HCT116 (cell line): ENCODE data around the gene PPP2R5C. TPM values are rescaled to one million over a fixed set of nuclear protein-coding genes. Genes with fewer than 3 reads are reported as not detected.

Source experiments
- ATAC-seq: fragments of 200-7000 bp; cut with Tn5 transposase; 2 replicates; pipeline ENCODE4 v1.9.1; 2020; ENCODE audit warnings: mild to moderate bottlenecking, moderate library complexity
- BruUV-seq: library from RNA; stranded (reverse); fragments of 400-500 nt; replicated peaks from 2 replicates; lab custom pipeline; 2021; lab: Mats Ljungman, UMichigan
- CTCF ChIA-PET: fragments of 300-600 bp; sonication (Branson Sonifier 250); formaldehyde crosslinking; loops from one replicate; lab custom pipeline; 2021; ENCODE audit warnings: antibody characterized with exemption; lab: Charles Lee
- POLR2A ChIA-PET: fragments of 300-600, 350-600 bp; sonication (Branson Sonifier 250); formaldehyde crosslinking; loops from one replicate; lab custom pipeline; 2021; ENCODE audit warnings: antibody characterized with exemption; lab: Charles Lee
- RAD21 ChIA-PET, 2 experiments: fragments of 300-600 bp; sonication (Branson Sonifier 250); formaldehyde crosslinking; loops; one replicate each; lab custom pipeline; 2023; ENCODE audit warnings: low total read pairs in 2 of 2; ENCODE audit not compliant: uncharacterized antibody in 2 of 2, unreplicated experiment in 2 of 2, low non-redundant PET in 1 of 2; lab: Charles Lee
- DNase-seq: peaks from one replicate; pipeline ENCODE4 v3.0.0-alpha.2; 2010; ENCODE audit warnings: low read depth, low spot score
- H2AFZ ChIP-seq: fragments of 200-600 bp; shearing (Covaris generic), sonication (generic); 2 replicates; pipeline ENCODE4 v1.6.1; 2017; ENCODE audit warnings: low read depth, mixed run types, mixed read lengths, antibody characterized with exemption, low read length; ENCODE audit not compliant: poor library complexity, severe bottlenecking
- H3K27ac ChIP-seq: 2 replicates; pipeline ENCODE4 v1.5.1; 2012; ENCODE audit warnings: low read depth, low read length
- H3K27me3 ChIP-seq: fragments of 200-600 bp; sonication (generic); 2 replicates; pipeline ENCODE4 v1.6.1; 2016; ENCODE audit warnings: mixed run types, low read length, mixed read lengths; ENCODE audit not compliant: insufficient read depth
- H3K36me3 ChIP-seq, 2 experiments: fragments of 200-500 bp in 1 of 2; fragments of 200-600 bp in 1 of 2; sonication (Bioruptor generic) in 1 of 2; sonication (generic) in 1 of 2; 2 replicates each; pipeline versions ENCODE4 v1.5.1 to v1.6.1; 2014 to 2016; ENCODE audit warnings: low read length in 2 of 2, inconsistent platforms in 1 of 2, mixed read lengths in 1 of 2, mixed run types in 1 of 2; ENCODE audit not compliant: insufficient read depth in 2 of 2, control insufficient read depth in 1 of 2
- H3K4me1 ChIP-seq, 2 experiments: fragments of 200-600 bp in 1 of 2; sonication (generic) in 1 of 2; 2 replicates each; pipeline versions ENCODE4 v1.5.1 to v1.6.1; 2012 to 2017; ENCODE audit warnings: low read length in 2 of 2, inconsistent platforms in 1 of 2, mild to moderate bottlenecking in 1 of 2, mixed read lengths in 1 of 2, mixed run types in 1 of 2, moderate library complexity in 1 of 2; ENCODE audit not compliant: insufficient read depth in 2 of 2, control insufficient read depth in 1 of 2
- H3K4me2 ChIP-seq: fragments of 200-600 bp; sonication (generic); 2 replicates; pipeline ENCODE4 v1.6.1; 2017; ENCODE audit warnings: mixed run types, low read length, mixed read lengths
- H3K4me3 ChIP-seq, 2 experiments: fragments of 200-600 bp in 1 of 2; sonication (generic) in 1 of 2; replicated peaks in 1 of 2; 2 replicates each; pipeline ENCODE4 v1.5.1; 2011 to 2016; ENCODE audit warnings: low read length in 2 of 2, control low read depth in 1 of 2, low read depth in 1 of 2, mild to moderate bottlenecking in 1 of 2, mixed read lengths in 1 of 2, mixed run types in 1 of 2
- H3K79me2 ChIP-seq: fragments of 200-600 bp; sonication (generic); 2 replicates; pipeline ENCODE4 v1.6.1; 2017; ENCODE audit warnings: mild to moderate bottlenecking, mixed run types, low read length, moderate library complexity, mixed read lengths; ENCODE audit not compliant: insufficient read depth
- H3K9ac ChIP-seq: fragments of 200-600 bp; sonication (generic); 2 replicates; pipeline ENCODE4 v1.6.1; 2016; ENCODE audit warnings: low read length, mixed read lengths
- H3K9me2 ChIP-seq: fragments of 200-600 bp; sonication (generic), shearing (Covaris generic); 2 replicates; pipeline ENCODE4 v1.6.1; 2017; ENCODE audit warnings: mixed run types, mild to moderate bottlenecking, moderate library complexity; ENCODE audit not compliant: insufficient read depth
- H3K9me3 ChIP-seq, 2 experiments: fragments of 200-500 bp in 1 of 2; fragments of 200-600 bp in 1 of 2; sonication (Bioruptor generic) in 1 of 2; sonication (generic) in 1 of 2; 2 replicates each; pipeline ENCODE4 v1.6.1; 2014 to 2017; ENCODE audit warnings: low read length in 2 of 2, mixed read lengths in 2 of 2, inconsistent platforms in 1 of 2, low read depth in 1 of 2, mild to moderate bottlenecking in 1 of 2, mixed run types in 1 of 2, moderate library complexity in 1 of 2; ENCODE audit not compliant: control insufficient read depth in 1 of 2, insufficient read depth in 1 of 2
- H4K20me1 ChIP-seq: fragments of 200-600 bp; sonication (generic), shearing (Covaris generic); 2 replicates; pipeline ENCODE4 v1.6.1; 2017; ENCODE audit warnings: mixed run types, mild to moderate bottlenecking, moderate library complexity; ENCODE audit not compliant: insufficient read depth
- CBX3 ChIP-seq: IDR thresholded peaks from 2 replicates; pipeline ENCODE4 v1.6.1; 2012; ENCODE audit warnings: low read depth
- EGR1 ChIP-seq: IDR thresholded peaks from 2 replicates; pipeline ENCODE4 v1.6.1; 2012; ENCODE audit warnings: low read depth
- EZH2phosphoT487 ChIP-seq: fragments of 200-600 bp; IDR thresholded peaks from 2 replicates; pipeline ENCODE4 v1.6.1; 2018; ENCODE audit warnings: antibody characterized with exemption, borderline replicate concordance
- JUND ChIP-seq: IDR thresholded peaks from 2 replicates; pipeline ENCODE4 v1.6.1; 2012
- SIN3A ChIP-seq: IDR thresholded peaks from 2 replicates; pipeline ENCODE4 v1.6.1; 2012; ENCODE audit warnings: low read depth
- intact Hi-C: fragments of 100-400 bp; cut with micrococcal nuclease; formaldehyde crosslinking; loops from 2 replicates; pipeline ENCODE4 v1.10.0; 2022
- total RNA-seq: library from RNA; stranded (reverse); gene quantifications from one replicate; pipeline ENCODE4 v1.2.1, GENCODE V29; 2021; ENCODE audit not compliant: unreplicated experiment
- TF ChIP-seq, protein P1 (sequence below): IDR thresholded peaks from 2 replicates; pipeline ENCODE4 v1.6.1; 2012; ENCODE audit warnings: low read depth
- TF ChIP-seq, protein P2 (sequence below), 3 experiments: fragments of 200-600 bp in 1 of 3; sonication (generic) in 1 of 3; IDR thresholded peaks in 2 of 3; conservative IDR thresholded peaks in 1 of 3; 2 replicates each; pipeline ENCODE4 v1.5.1; 2012 to 2017; ENCODE audit warnings: low read depth in 2 of 3, low read length in 2 of 3, antibody characterized with exemption in 1 of 3, borderline replicate concordance in 1 of 3, control low read depth in 1 of 3, mild to moderate bottlenecking in 1 of 3, mixed read lengths in 1 of 3, mixed run types in 1 of 3, moderate library complexity in 1 of 3; ENCODE audit not compliant: insufficient read depth in 1 of 3
- TF ChIP-seq, protein P3 (sequence below): IDR thresholded peaks from 2 replicates; pipeline ENCODE4 v1.6.1; 2011; ENCODE audit warnings: mild to moderate bottlenecking, low read length, moderate library complexity; ENCODE audit not compliant: insufficient replicate concordance; ENCODE audit errors: extremely low read depth

The PPP2R5C gene
- total RNA-seq, 1 experiment from 2014 or later, result 117 TPM

DNA sequence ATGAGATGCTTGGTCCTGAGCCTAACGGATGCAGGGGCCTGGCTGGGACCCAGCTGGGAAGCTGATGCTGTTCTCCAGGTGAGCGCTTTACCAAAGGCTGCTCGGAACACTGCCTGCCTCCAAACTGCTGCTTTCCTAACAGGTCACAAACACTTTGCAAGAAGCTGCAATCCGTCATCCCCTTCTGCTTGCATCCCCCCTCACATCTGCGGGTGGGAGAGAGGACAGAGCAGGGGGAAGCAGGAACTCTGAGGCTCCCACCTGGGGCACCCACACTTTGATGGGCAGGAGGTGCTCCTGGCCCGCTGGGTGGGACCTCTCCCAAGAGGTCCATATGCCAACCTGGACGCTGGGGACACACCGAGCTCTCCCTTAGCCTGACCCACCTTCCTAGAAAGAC is 24.9 kb upstream of the PPP2R5C start (continued):
- TF ChIP-seq, protein P1, sequence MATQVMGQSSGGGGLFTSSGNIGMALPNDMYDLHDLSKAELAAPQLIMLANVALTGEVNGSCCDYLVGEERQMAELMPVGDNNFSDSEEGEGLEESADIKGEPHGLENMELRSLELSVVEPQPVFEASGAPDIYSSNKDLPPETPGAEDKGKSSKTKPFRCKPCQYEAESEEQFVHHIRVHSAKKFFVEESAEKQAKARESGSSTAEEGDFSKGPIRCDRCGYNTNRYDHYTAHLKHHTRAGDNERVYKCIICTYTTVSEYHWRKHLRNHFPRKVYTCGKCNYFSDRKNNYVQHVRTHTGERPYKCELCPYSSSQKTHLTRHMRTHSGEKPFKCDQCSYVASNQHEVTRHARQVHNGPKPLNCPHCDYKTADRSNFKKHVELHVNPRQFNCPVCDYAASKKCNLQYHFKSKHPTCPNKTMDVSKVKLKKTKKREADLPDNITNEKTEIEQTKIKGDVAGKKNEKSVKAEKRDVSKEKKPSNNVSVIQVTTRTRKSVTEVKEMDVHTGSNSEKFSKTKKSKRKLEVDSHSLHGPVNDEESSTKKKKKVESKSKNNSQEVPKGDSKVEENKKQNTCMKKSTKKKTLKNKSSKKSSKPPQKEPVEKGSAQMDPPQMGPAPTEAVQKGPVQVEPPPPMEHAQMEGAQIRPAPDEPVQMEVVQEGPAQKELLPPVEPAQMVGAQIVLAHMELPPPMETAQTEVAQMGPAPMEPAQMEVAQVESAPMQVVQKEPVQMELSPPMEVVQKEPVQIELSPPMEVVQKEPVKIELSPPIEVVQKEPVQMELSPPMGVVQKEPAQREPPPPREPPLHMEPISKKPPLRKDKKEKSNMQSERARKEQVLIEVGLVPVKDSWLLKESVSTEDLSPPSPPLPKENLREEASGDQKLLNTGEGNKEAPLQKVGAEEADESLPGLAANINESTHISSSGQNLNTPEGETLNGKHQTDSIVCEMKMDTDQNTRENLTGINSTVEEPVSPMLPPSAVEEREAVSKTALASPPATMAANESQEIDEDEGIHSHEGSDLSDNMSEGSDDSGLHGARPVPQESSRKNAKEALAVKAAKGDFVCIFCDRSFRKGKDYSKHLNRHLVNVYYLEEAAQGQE, result no peak
- TF ChIP-seq JUND, result no peak
- TF ChIP-seq, protein P2, sequence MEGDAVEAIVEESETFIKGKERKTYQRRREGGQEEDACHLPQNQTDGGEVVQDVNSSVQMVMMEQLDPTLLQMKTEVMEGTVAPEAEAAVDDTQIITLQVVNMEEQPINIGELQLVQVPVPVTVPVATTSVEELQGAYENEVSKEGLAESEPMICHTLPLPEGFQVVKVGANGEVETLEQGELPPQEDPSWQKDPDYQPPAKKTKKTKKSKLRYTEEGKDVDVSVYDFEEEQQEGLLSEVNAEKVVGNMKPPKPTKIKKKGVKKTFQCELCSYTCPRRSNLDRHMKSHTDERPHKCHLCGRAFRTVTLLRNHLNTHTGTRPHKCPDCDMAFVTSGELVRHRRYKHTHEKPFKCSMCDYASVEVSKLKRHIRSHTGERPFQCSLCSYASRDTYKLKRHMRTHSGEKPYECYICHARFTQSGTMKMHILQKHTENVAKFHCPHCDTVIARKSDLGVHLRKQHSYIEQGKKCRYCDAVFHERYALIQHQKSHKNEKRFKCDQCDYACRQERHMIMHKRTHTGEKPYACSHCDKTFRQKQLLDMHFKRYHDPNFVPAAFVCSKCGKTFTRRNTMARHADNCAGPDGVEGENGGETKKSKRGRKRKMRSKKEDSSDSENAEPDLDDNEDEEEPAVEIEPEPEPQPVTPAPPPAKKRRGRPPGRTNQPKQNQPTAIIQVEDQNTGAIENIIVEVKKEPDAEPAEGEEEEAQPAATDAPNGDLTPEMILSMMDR (IDR thresholded peaks at IDR 0.05 in 2 of 3, conservative IDR thresholded peaks at IDR 0.05 in 1 of 3; ENCODE audit: borderline replicate concordance in 1 of 3, insufficient read depth in 1 of 3, low read depth in 2 of 3, low read length in 2 of 3), result no peak
- no peak for TF ChIP-seq SIN3A

DNA sequence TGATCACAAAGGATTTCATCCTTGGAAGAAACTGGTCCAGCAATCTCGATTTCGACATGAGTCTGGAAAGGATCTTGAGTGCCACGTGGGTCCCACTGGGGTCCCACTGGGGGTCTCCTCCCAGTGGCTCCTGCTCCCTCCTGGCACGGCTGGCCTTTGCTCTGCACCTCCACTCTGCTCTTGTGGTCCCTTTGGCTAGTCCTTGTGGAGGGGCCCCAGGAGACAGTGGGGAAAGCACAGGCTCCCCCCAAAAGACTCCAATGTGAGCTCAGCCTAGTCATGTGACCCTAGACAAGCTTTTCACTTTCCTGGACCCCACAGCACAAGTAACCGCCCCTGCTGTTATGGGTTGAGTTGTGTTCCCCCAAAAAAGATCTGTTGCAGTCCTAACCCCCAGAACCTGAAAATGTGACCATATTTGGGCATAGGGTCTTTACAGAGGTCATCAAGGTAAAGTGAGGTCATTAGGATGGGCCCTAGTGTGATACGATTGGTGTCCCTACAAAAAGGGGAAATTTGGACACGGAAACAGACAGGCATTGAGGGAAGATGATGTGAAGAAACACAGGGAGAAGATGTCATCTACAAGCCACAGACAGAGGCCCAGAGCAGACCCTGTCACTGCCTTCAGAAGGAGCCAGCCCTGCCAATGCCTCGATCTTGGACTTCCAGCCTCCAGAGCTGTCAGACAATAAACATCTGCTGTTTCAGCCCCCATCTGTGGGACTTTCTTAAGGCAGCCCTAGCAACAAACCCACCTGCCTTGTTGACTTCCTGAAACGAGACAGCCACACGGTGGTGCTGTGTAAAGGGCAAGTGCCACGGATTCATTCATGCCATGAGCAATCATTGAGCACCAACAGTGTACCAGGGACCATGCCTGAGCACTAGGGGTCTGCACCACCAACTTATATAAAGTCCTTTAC is 23.8 kb upstream of the PPP2R5C start:
- DNase-seq (no peak), ATAC-seq (peak; percentile 72)
- Histone ChIP-seq H3K4me2 (no peak overlapping the region), H3K79me2 (no peaks in the 10 kb centered on the region), H3K4me3 (no peak overlapping the region), H3K9me2 (no peaks in the 10 kb centered on the region), H2AFZ (no peak overlapping the region), H3K9me3 (peaks cover 0 to 3% of the 10 kb centered on the region in 2 experiments; a peak in 2 of 4 replicates), H3K4me1 (peaks cover 6 to 24% of the 10 kb centered on the region in 2 experiments), H3K9ac (no peak overlapping the region), H3K27ac (no peak overlapping the region), H3K36me3 (no peaks in the 10 kb centered on the region), H3K27me3 (no peaks in the 10 kb centered on the region), H4K20me1 (no peaks in the 10 kb centered on the region)
- intact Hi-C loops, result no loop called here
- no TSS peak for BruUV-seq
- RAD21 ChIA-PET, result no interaction called here
- POLR2A ChIA-PET, result no interaction called here
- CTCF ChIA-PET, result no interaction called here
- TF ChIP-seq, protein P2 (IDR thresholded peaks at IDR 0.05 in 2 of 3, conservative IDR thresholded peaks at IDR 0.05 in 1 of 3; ENCODE audit: borderline replicate concordance in 1 of 3, insufficient read depth in 1 of 3, low read depth in 2 of 3, low read length in 2 of 3), result peak; percentile 17 to 55 (median 52); a peak in 4 of 6 replicates
- TF ChIP-seq EGR1 (no peak), EZH2phosphoT487 (no peak), CBX3 (peak; percentile 48; the same call in 1 of the 2 replicates)
- TF ChIP-seq, protein P3, sequence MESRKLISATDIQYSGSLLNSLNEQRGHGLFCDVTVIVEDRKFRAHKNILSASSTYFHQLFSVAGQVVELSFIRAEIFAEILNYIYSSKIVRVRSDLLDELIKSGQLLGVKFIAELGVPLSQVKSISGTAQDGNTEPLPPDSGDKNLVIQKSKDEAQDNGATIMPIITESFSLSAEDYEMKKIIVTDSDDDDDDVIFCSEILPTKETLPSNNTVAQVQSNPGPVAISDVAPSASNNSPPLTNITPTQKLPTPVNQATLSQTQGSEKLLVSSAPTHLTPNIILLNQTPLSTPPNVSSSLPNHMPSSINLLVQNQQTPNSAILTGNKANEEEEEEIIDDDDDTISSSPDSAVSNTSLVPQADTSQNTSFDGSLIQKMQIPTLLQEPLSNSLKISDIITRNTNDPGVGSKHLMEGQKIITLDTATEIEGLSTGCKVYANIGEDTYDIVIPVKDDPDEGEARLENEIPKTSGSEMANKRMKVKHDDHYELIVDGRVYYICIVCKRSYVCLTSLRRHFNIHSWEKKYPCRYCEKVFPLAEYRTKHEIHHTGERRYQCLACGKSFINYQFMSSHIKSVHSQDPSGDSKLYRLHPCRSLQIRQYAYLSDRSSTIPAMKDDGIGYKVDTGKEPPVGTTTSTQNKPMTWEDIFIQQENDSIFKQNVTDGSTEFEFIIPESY, result no peak
